Testis (tissue), 3 donors: ENCODE data around the gene TTC22. TPM values are rescaled to one million over a fixed set of nuclear protein-coding genes. Genes with fewer than 3 reads are reported as not detected.

ENCODE experiments used
- DNase-seq: peaks from one replicate; pipeline ENCODE4 v3.0.0-alpha.2; 2019
- H3K27ac ChIP-seq, 2 donors: fragments of 200-600 bp; sonication (generic); one replicate each; pipeline ENCODE4 v1.5.1; 2019
- H3K27me3 ChIP-seq: fragments of 200-600 bp; sonication (generic); one replicate; pipeline ENCODE4 v1.5.1; 2019
- H3K36me3 ChIP-seq: fragments of 200-600 bp; sonication (generic); one replicate; pipeline ENCODE4 v1.5.1; 2017; ENCODE audit warnings: low read depth; ENCODE audit errors: missing control alignments
- H3K4me1 ChIP-seq: fragments of 200-600 bp; sonication (generic); one replicate; pipeline ENCODE4 v1.5.1; 2019
- H3K4me3 ChIP-seq, 2 donors: fragments of 200-600 bp; sonication (generic); one replicate each; pipeline ENCODE4 v1.5.1; 2017 to 2019
- H3K9me3 ChIP-seq: fragments of 200-600 bp; sonication (generic); one replicate; pipeline ENCODE4 v1.5.1; 2017
- CTCF ChIP-seq, 3 experiments: fragments of 450-650 bp in 2 of 3; fragments of 200-600 bp in 1 of 3; sonication (generic) in 1 of 3; IDR thresholded peaks; one replicate each; pipeline ENCODE4 v1.5.1; 2016 to 2019; ENCODE audit warnings: antibody characterized with exemption in 3 of 3, mild to moderate bottlenecking in 2 of 3, moderate library complexity in 1 of 3
- POLR2A ChIP-seq: fragments of 450-650 bp; IDR thresholded peaks from one replicate; pipeline ENCODE4 v1.6.1; 2017; ENCODE audit warnings: antibody characterized with exemption, mild to moderate bottlenecking, moderate library complexity
- WGBS, 2 donors: methylation state at CpG; one replicate each; pipeline ENCODE4 v1.1.5; 2018; 5-methylcytosine and 5-hydroxymethylcytosine counted together
- intact Hi-C: fragments of 100-400 bp; cut with DNase I; formaldehyde crosslinking; loops from one replicate; pipeline ENCODE4 v1.15.1; 2023; ENCODE audit warnings: low total_unique reads
- polyA plus RNA-seq: library from polyadenylated mRNA; stranded (reverse); fragments of 350-450 nt; fragmentation: Illumina TruSeq; extraction: RNeasy Lipid Tissue Mini Kit (QIAGEN cat#74804); gene quantifications from one replicate; pipeline ENCODE4 v1.2.3, GENCODE V29; 2014; ENCODE audit warnings: low read depth, low replicate concordance; ENCODE audit not compliant: insufficient read depth
- total RNA-seq, 2 donors: library from RNA; depleted of rRNA; stranded (reverse); fragments of >200 nt; gene quantifications; one replicate each; pipeline ENCODE4 v1.2.3, GENCODE V29; 2016

The TTC22 gene
- total and polyA plus RNA-seq, 3 donors from 2014 or later = 0.94 to 2.4 (median 1.7) TPM

GRCh38 chr1:54810153-54810942 lies 9.2 kb upstream of the TTC22 start:
- Histone ChIP-seq H3K36me3 (no peaks in the 10 kb centered on the region), H3K4me3 (no peak overlapping the region), H3K27me3 (no peaks in the 10 kb centered on the region), H3K27ac (no peak overlapping the region), H3K9me3 (no peaks in the 10 kb centered on the region), H3K4me1 (no peaks in the 10 kb centered on the region)
- peak; percentile 76 for DNase-seq
- WGBS, 2 donors = 52 to 66% methylated on average over 7 to 12 of the region's 13 CpGs
- TF ChIP-seq CTCF (IDR thresholded peaks at IDR 0.05) = peak; percentile 53 to 60 (median 58)
- TF ChIP-seq POLR2A = no peak
- intact Hi-C loops = no loop called here

- no peaks in the 10 kb centered on the region for H3K4me1 ChIP-seq
- no peaks in the 10 kb centered on the region for H3K9me3 ChIP-seq
- no peaks in the 10 kb centered on the region for H3K36me3 ChIP-seq
- no peak for DNase-seq
- no peaks in the 10 kb centered on the region for H3K27me3 ChIP-seq
- H3K4me3 ChIP-seq = no peak overlapping the region
- intact Hi-C loops = no loop called here
- 63 to 66% methylated on average over 3 of the region's 3 CpGs for WGBS, 2 donors
- no peak for TF ChIP-seq CTCF (IDR thresholded peaks at IDR 0.05)
- TF ChIP-seq POLR2A = no peak
- no peak overlapping the region for H3K27ac ChIP-seq
These were observed 8.5 kb upstream of the TTC22 start for GRCh38 chr1:54809496-54810074.

DNA sequence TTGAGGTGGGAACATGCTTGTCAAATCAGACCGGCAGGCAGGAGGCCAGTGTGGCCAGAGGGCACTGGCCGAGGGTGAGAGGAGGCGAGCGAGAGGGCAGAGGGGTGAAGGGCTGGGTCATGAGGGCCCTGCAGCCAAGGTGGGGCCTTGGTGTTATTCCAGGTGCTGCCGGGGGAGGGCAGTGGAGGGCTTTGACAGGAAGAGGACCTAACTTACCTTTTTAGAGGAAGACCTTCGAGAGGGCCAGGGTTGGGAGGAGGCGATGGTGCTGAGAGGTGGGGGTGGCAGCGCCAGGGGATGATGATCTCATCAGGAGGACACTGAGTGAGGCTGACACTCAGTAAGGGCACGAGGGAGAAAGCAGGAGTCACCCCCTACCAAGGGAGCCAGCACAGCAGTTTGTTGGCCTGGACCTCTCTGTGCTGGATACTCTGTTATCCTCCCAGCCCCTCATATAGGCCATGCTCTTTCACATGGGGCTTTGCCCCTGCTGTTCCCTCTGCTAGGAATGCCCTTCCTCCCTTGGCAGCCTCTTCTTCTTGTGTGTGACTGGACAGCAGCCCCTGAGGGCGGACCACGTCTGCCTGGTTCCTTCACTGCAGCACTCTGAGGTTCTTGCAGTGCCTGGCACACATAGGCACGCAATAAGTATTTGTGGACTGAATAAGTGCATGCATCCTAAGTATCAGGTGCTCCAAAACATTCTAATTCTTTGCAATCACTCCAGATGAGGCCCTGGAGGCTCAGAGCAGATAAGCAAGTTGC lies 7.5 kb upstream of the TTC22 start:
- no peak overlapping the region for H3K4me3 ChIP-seq
- no peak overlapping the region for H3K27ac ChIP-seq
- H3K4me1 ChIP-seq = no peaks in the 10 kb centered on the region
- intact Hi-C loops = no loop called here
- WGBS, 2 donors = 81 to 85% methylated on average over 8 to 12 of the region's 12 CpGs
- no peak for DNase-seq
- no peaks in the 10 kb centered on the region for H3K36me3 ChIP-seq
- TF ChIP-seq POLR2A = no peak
- no peak for TF ChIP-seq CTCF (IDR thresholded peaks at IDR 0.05)
- no peaks in the 10 kb centered on the region for H3K27me3 ChIP-seq
- no peaks in the 10 kb centered on the region for H3K9me3 ChIP-seq

DNA sequence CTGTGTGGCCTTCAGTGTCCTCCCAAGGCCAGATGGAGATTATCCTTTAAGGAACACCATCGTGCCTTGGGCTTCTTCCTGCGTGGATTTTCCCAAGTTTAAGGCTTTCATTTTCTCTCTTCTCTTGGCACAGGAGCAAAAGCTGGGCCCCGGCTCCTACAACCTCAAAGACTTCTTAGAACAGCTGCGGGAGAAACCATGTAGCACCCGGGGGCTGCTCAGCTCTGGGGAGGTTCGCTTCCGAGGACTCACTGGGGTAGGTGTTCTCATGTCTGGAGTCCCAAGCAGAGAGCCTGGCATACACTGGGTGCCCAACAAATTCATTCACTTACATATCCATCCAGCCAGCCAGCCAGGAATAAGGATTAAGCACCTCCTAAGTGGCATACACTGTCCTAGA lies 6.6 kb upstream of the TTC22 start:
- intact Hi-C loops = no loop called here
- H3K4me3 ChIP-seq = no peak overlapping the region

More for the DNA sequence above, 6.6 kb upstream of the TTC22 start:
- Histone ChIP-seq H3K27ac (no peak overlapping the region), H3K27me3 (no peaks in the 10 kb centered on the region), H3K9me3 (no peaks in the 10 kb centered on the region), H3K4me1 (no peaks in the 10 kb centered on the region), H3K36me3 (no peaks in the 10 kb centered on the region)
- 67 to 69% methylated on average over 7 of the region's 7 CpGs for WGBS, 2 donors
- TF ChIP-seq POLR2A = no peak
- no peak for TF ChIP-seq CTCF (IDR thresholded peaks at IDR 0.05)
- DNase-seq = no peak
